Transverse colon (tissue), 4 donors: ENCODE measurements around the gene CDKN1C. TPM values are rescaled to one million over a fixed set of nuclear protein-coding genes. Genes with fewer than 3 reads are reported as not detected.

Experiments
- DNase-seq: peaks from one replicate; pipeline ENCODE4 v3.0.0-alpha.2; 2019
- H3K27ac ChIP-seq, 4 donors: fragments of 200-600 bp; sonication (generic); 2 replicates each; pipeline ENCODE4 v1.5.1; 2016 to 2018; ENCODE audit warnings: inconsistent platforms in 4 of 4
- H3K27me3 ChIP-seq: fragments of 200-600 bp; sonication (generic); 2 replicates; pipeline ENCODE4 v1.5.1; 2017; ENCODE audit warnings: inconsistent platforms
- H3K36me3 ChIP-seq, 4 donors: fragments of 200-600 bp; sonication (generic); 2 replicates each; pipeline ENCODE4 v1.5.1; 2017 to 2019; ENCODE audit warnings: inconsistent platforms in 4 of 4
- H3K4me1 ChIP-seq, 4 donors: fragments of 200-600 bp; sonication (generic); 2 replicates each; pipeline ENCODE4 v1.5.1; 2017 to 2020; ENCODE audit warnings: inconsistent platforms in 4 of 4
- H3K4me3 ChIP-seq, 4 donors: fragments of 200-600 bp; sonication (generic); 1 replicate in 1 of 4; 2 replicates in 3 of 4; pipeline versions ENCODE4 v1.5.1 to v1.6.1; 2017 to 2019; ENCODE audit warnings: inconsistent platforms in 4 of 4
- H3K9me3 ChIP-seq, 2 donors: fragments of 200-600 bp; sonication (generic); 2 replicates each; pipeline ENCODE4 v1.5.1; 2017 to 2019; ENCODE audit warnings: inconsistent platforms in 2 of 2
- EP300 ChIP-seq: sonication (generic); formaldehyde crosslinking; IDR thresholded peaks from one replicate; pipeline ENCODE4 v1.6.1; 2017; ENCODE audit warnings: antibody characterized with exemption, low read depth
- POLR2A ChIP-seq: fragments of 450-650 bp; IDR thresholded peaks from one replicate; pipeline ENCODE4 v1.6.1; 2016; ENCODE audit warnings: antibody characterized with exemption, mild to moderate bottlenecking, moderate library complexity
- POLR2AphosphoS5 ChIP-seq, 3 donors: sonication (generic); formaldehyde crosslinking; IDR thresholded peaks; one replicate each; pipeline ENCODE4 v1.6.1; 2016; ENCODE audit warnings: antibody characterized with exemption in 3 of 3
- whole genome bisulfite sequencing, 2 donors: methylation state at CpG; one replicate each; pipeline ENCODE4 v1.1.5; 2018; ENCODE audit warnings: low coverage in 1 of 2; 5-methylcytosine and 5-hydroxymethylcytosine counted together
- in situ Hi-C, 4 donors: fragments of 200-750 bp; cut with MboI; loops; one replicate each; pipeline versions ENCODE4 v1.15.0 to v1.15.1; 2017; ENCODE audit warnings: low sequenced_read_pairs in 3 of 4, low pct_ligation_motif_present in 1 of 4, low pct_unique_long_range_greater_than_20kb in 1 of 4
- intact Hi-C: fragments of 100-400 bp; cut with DNase I; formaldehyde crosslinking; loops from one replicate; pipeline ENCODE4 v1.15.1; 2023; ENCODE audit warnings: low total_unique reads
- total RNA-seq, 4 donors: library from RNA; depleted of rRNA; stranded (reverse); fragments of >200 nt; gene quantifications; one replicate each; pipeline ENCODE4 v1.1.0, GENCODE V29; 2016
- TF ChIP-seq, protein P1 (sequence below), 5 experiments: fragments of 200-600 bp in 3 of 5; fragments of 450-650 bp in 2 of 5; sonication (generic) in 3 of 5; IDR thresholded peaks; 1 replicate in 2 of 5; 2 replicates in 3 of 5; pipeline ENCODE4 v1.5.1; 2016 to 2017; ENCODE audit warnings: antibody characterized with exemption in 5 of 5, inconsistent platforms in 3 of 5, mild to moderate bottlenecking in 2 of 5, moderate library complexity in 1 of 5

CDKN1C gene
- total RNA-seq, 4 donors from 2014 or later: 12.4 to 40.0 (median 27.7) TPM

DNA sequence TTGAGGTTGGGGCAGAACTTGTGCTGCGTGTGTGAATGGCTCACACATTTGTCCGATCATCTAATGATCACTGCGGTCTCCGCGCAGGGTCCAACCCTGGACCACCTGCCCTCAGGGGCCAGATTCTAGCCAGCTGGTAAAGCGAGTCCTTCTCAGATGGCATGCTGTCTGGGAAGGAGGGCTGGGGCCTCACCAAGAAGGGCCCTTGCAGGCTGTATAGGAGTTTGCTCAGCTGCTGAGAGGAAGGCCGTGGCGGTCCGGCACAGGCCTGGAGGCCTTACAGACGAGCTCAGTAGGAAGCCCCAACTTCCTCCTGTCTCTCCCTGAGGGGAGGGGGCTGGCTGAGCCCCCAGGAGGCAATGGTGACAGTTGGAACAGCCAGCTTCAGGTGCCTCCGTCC, 29.9 kb upstream of the CDKN1C start:
- in situ Hi-C loops: no loop called here
- TF ChIP-seq POLR2A (no peak), EP300 (no peak), POLR2AphosphoS5 (IDR thresholded peaks at IDR 0.05) (no peak)
- TF ChIP-seq, protein P1, sequence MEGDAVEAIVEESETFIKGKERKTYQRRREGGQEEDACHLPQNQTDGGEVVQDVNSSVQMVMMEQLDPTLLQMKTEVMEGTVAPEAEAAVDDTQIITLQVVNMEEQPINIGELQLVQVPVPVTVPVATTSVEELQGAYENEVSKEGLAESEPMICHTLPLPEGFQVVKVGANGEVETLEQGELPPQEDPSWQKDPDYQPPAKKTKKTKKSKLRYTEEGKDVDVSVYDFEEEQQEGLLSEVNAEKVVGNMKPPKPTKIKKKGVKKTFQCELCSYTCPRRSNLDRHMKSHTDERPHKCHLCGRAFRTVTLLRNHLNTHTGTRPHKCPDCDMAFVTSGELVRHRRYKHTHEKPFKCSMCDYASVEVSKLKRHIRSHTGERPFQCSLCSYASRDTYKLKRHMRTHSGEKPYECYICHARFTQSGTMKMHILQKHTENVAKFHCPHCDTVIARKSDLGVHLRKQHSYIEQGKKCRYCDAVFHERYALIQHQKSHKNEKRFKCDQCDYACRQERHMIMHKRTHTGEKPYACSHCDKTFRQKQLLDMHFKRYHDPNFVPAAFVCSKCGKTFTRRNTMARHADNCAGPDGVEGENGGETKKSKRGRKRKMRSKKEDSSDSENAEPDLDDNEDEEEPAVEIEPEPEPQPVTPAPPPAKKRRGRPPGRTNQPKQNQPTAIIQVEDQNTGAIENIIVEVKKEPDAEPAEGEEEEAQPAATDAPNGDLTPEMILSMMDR (IDR thresholded peaks at IDR 0.05): no peak
- Histone ChIP-seq H3K27me3 (no peaks in the 10 kb centered on the region), H3K4me3 (no peak overlapping the region), H3K36me3 (no peaks in the 10 kb centered on the region), H3K4me1 (peaks cover 18 to 36% (median 33%) of the 10 kb centered on the region in 4 donors), H3K9me3 (no peaks in the 10 kb centered on the region), H3K27ac (no peak overlapping the region)
- no peak for DNase-seq
- 84% methylated on average over 11 of the region's 11 CpGs; no CpG with 5 or more reads in 1 of the 2 donors for WGBS, 2 donors
- intact Hi-C loops: no loop called here

DNA sequence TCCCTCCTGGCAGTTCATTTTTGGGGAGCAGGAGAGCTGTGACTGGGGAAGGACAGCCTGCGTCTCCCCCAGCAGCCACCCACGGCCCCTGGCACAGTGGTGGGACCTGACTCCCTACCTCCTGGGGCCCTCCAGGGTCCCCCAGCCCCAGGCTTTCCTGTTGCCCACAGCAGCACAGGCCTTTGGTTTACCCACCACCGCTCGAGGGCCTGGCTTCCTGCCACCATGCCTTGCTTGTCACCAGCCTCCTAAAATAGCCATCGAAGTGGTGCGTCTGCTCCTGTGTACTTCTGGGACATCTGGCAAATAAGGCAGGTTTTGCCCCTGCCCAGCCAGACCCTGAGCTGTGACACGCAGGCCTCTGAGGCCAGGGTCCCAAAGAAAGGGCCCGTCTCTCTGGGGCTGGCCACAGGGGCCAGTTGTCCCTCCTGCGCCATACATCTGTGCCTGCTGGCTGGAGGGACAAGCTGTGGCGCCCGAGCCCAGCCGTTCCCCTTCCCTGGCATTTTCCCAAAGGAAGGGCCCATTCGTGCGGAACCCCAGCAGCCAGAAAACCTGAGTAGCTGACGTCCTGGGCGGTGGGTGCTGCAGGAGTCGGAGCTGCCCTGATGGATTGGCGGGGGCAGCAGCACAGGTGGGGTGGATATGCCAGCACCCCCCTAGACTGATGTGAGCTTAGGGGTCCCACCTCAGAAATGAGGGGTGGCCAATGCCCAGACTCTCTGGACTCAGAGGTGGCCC, 29.1 kb upstream of the CDKN1C start:
- no peaks in the 10 kb centered on the region for H3K9me3 ChIP-seq
- H3K4me3 ChIP-seq: no peak overlapping the region
- in situ Hi-C loops: no loop called here
- WGBS, 2 donors: 83% methylated on average over 18 of the region's 18 CpGs; no CpG with 5 or more reads in 1 of the 2 donors
- peaks cover 18 to 37% (median 34%) of the 10 kb centered on the region in 4 donors for H3K4me1 ChIP-seq
- no peak for DNase-seq
- no peaks in the 10 kb centered on the region for H3K36me3 ChIP-seq
- intact Hi-C loops: no loop called here
- no peak overlapping the region for H3K27ac ChIP-seq
- no peaks in the 10 kb centered on the region for H3K27me3 ChIP-seq
- TF ChIP-seq EP300 (no peak), POLR2AphosphoS5 (IDR thresholded peaks at IDR 0.05) (no peak), POLR2A (no peak)
- TF ChIP-seq, protein P1 (IDR thresholded peaks at IDR 0.05): no peak

GRCh38 chr11:2913776-2914175, 28.2 kb upstream of the CDKN1C start:
- 52% methylated on average over 8 of the region's 9 CpGs; no CpG with 5 or more reads in 1 of the 2 donors for WGBS, 2 donors
- Histone ChIP-seq H3K4me3 (no peak overlapping the region), H3K27me3 (no peaks in the 10 kb centered on the region), H3K4me1 (peaks cover 21 to 43% (median 35%) of the 10 kb centered on the region in 4 donors), H3K9me3 (no peaks in the 10 kb centered on the region), H3K27ac (peak overlapping the region in 3 of 4 donors; percentile 89 to 94 (median 92)), H3K36me3 (no peaks in the 10 kb centered on the region)
- intact Hi-C loops (no loop called here), in situ Hi-C loops (no loop called here)
- no peak for DNase-seq
- TF ChIP-seq, protein P1 (IDR thresholded peaks at IDR 0.05): no peak
- TF ChIP-seq POLR2A: no peak
- no peak for TF ChIP-seq POLR2AphosphoS5 (IDR thresholded peaks at IDR 0.05)
- no peak for TF ChIP-seq EP300

- Histone ChIP-seq H3K4me1 (peaks cover 21 to 43% (median 35%) of the 10 kb centered on the region in 4 donors), H3K27me3 (no peaks in the 10 kb centered on the region), H3K27ac (peak overlapping the region; percentile 83 to 94 (median 90)), H3K4me3 (peak overlapping the region in 1 of 4 donors; percentile 0), H3K9me3 (no peaks in the 10 kb centered on the region), H3K36me3 (no peaks in the 10 kb centered on the region)
- 62% methylated on average over 10 of the region's 13 CpGs; no CpG with 5 or more reads in 1 of the 2 donors for WGBS, 2 donors
- in situ Hi-C loops (no loop called here), intact Hi-C loops (no loop called here)
- no peak for TF ChIP-seq POLR2AphosphoS5 (IDR thresholded peaks at IDR 0.05)
- TF ChIP-seq EP300: no peak
- TF ChIP-seq, protein P1 (IDR thresholded peaks at IDR 0.05): no peak
- no peak for TF ChIP-seq POLR2A
- DNase-seq: no peak
These were observed 27.4 kb upstream of the CDKN1C start for GRCh38 chr11:2913019-2913431.
